ENCODE measurements around the gene TRDN.

Gene TRDN

DNA sequence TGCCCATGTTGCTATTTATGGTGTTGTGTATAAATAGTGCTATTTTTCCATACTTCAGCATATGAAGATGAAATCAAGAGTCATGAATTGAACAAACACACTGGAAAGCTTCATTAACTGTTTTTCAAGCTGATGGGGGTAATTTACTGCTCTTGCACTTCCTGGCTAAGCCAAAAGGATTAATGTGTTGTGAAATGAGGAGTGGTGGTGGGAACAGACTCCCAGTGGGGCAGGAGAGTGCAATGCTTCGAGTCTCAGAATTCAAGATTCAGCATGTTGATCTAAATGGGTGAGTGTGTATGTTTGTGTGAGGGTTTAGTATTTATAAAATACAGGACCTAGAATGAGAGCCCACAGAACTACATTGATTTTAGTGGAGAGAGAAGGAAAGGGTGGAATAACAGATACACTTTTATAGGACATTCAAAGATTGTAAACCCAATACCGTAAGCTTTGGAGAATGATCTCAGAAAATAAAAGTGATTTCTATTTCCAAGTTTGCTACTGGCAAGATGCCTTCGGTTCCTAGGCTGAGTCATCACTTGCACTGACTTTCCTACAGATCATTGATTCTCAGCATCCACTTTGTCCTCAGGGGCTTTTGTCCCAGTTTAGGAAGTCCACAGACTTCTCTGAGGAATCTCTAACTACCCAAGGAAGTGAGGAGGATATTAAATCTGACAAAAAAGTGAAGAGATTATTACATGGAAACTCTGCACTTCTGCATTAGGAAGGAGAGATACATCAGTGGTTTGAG is 303.6 kb downstream of the TRDN start:
- no peak overlapping the region for H3K4me3 ChIP-seq (ENCODE audit: low read length)
- no peaks in the 10 kb centered on the region for H3K4me1 ChIP-seq (ENCODE audit: control insufficient read depth, low read length)
- H4K20me1 ChIP-seq (ENCODE audit: control insufficient read depth, insufficient read depth, low read depth, low read length) = no peaks in the 10 kb centered on the region
- no peaks in the 10 kb centered on the region for H3K79me2 ChIP-seq (ENCODE audit: control insufficient read depth, low read length)
- H3K27me3 ChIP-seq (ENCODE audit: control insufficient read depth, low read length) = no peaks in the 10 kb centered on the region
- no peaks in the 10 kb centered on the region for H3K9me3 ChIP-seq (ENCODE audit: control insufficient read depth, insufficient read depth, low read length)
- TF ChIP-seq, protein P1, sequence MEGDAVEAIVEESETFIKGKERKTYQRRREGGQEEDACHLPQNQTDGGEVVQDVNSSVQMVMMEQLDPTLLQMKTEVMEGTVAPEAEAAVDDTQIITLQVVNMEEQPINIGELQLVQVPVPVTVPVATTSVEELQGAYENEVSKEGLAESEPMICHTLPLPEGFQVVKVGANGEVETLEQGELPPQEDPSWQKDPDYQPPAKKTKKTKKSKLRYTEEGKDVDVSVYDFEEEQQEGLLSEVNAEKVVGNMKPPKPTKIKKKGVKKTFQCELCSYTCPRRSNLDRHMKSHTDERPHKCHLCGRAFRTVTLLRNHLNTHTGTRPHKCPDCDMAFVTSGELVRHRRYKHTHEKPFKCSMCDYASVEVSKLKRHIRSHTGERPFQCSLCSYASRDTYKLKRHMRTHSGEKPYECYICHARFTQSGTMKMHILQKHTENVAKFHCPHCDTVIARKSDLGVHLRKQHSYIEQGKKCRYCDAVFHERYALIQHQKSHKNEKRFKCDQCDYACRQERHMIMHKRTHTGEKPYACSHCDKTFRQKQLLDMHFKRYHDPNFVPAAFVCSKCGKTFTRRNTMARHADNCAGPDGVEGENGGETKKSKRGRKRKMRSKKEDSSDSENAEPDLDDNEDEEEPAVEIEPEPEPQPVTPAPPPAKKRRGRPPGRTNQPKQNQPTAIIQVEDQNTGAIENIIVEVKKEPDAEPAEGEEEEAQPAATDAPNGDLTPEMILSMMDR (IDR thresholded peaks at IDR 0.05; ENCODE audit: low read depth, low read length, poor library complexity, severe bottlenecking) = no peak
- no peak for TF ChIP-seq EZH2phosphoT487 (IDR thresholded peaks at IDR 0.05; ENCODE audit: borderline replicate concordance, low read length)
- H3K27ac ChIP-seq (ENCODE audit: low read depth, low read length) = no peak overlapping the region
- no peak overlapping the region for H3K4me2 ChIP-seq (ENCODE audit: low read length)
- no peaks in the 10 kb centered on the region for H3K36me3 ChIP-seq (ENCODE audit: control insufficient read depth, low read length)
- no peaks in the 10 kb centered on the region for H3K9me2 ChIP-seq (replicated peaks; ENCODE audit: control insufficient read depth, low read length)
- H3F3A ChIP-seq (ENCODE audit: control insufficient read depth, insufficient read depth) = no peaks in the 10 kb centered on the region

DNA sequence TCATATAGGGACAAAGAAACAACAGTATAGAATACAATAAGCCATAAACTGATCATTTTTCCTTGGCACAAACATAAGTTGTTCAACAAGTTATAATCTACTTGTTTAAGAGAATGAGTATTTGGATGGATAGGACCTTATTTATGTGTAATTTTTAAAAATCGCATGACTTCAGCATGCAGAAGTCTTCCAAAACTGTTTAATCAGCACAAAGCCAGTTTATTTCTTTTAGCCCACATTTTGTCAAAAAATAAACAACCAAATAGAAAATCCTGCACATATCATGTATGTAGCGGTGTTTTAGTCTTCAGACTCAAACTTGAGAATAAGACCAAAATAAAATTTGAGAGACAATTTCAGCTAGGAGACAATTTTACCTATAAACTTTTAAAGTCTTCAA is 304.7 kb downstream of the TRDN start:
- Histone ChIP-seq H3K27ac (ENCODE audit: low read depth, low read length) (no peak overlapping the region), H3K27me3 (ENCODE audit: control insufficient read depth, low read length) (no peaks in the 10 kb centered on the region), H3F3A (ENCODE audit: control insufficient read depth, insufficient read depth) (no peaks in the 10 kb centered on the region), H3K9me3 (ENCODE audit: control insufficient read depth, insufficient read depth, low read length) (no peaks in the 10 kb centered on the region), H3K9me2 (replicated peaks; ENCODE audit: control insufficient read depth, low read length) (no peaks in the 10 kb centered on the region), H3K4me2 (ENCODE audit: low read length) (no peak overlapping the region), H3K79me2 (ENCODE audit: control insufficient read depth, low read length) (no peaks in the 10 kb centered on the region), H3K4me1 (ENCODE audit: control insufficient read depth, low read length) (no peaks in the 10 kb centered on the region), H4K20me1 (ENCODE audit: control insufficient read depth, insufficient read depth, low read depth, low read length) (no peaks in the 10 kb centered on the region), H3K36me3 (ENCODE audit: control insufficient read depth, low read length) (no peaks in the 10 kb centered on the region), H3K4me3 (ENCODE audit: low read length) (no peak overlapping the region)
- no peak for TF ChIP-seq EZH2phosphoT487 (IDR thresholded peaks at IDR 0.05; ENCODE audit: borderline replicate concordance, low read length)
- TF ChIP-seq, protein P1 (IDR thresholded peaks at IDR 0.05; ENCODE audit: low read depth, low read length, poor library complexity, severe bottlenecking) = no peak

DNA sequence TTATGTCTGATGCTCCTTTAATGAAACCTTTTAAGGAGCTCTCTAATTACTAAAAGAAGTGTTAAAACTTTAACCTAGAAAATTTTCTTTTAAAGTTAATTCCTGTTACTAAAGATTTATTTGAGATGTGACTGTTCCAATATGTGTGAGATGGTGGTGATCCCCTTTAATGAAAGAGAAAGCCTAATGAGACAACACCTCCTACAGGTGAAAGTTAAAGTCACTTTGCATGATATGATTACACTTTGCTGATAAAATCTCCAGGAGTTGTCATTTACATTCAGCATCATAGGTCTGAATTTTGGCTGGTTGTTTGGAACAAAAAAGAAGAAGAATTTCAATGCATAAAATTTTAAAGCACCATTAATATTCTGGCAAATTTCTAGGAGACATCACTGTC is 307.4 kb downstream of the TRDN start:
- H4K20me1 ChIP-seq (ENCODE audit: control insufficient read depth, insufficient read depth, low read depth, low read length) = no peaks in the 10 kb centered on the region
- H3K4me2 ChIP-seq (ENCODE audit: low read length) = no peak overlapping the region
- H3K36me3 ChIP-seq (ENCODE audit: control insufficient read depth, low read length) = no peaks in the 10 kb centered on the region
- H3K9me2 ChIP-seq (replicated peaks; ENCODE audit: control insufficient read depth, low read length) = no peaks in the 10 kb centered on the region
- H3K4me1 ChIP-seq (ENCODE audit: control insufficient read depth, low read length) = no peaks in the 10 kb centered on the region
- H3F3A ChIP-seq (ENCODE audit: control insufficient read depth, insufficient read depth) = no peaks in the 10 kb centered on the region
- TF ChIP-seq, protein P1 (IDR thresholded peaks at IDR 0.05; ENCODE audit: low read depth, low read length, poor library complexity, severe bottlenecking) = no peak
- no peak for TF ChIP-seq EZH2phosphoT487 (IDR thresholded peaks at IDR 0.05; ENCODE audit: borderline replicate concordance, low read length)
- no peak overlapping the region for H3K4me3 ChIP-seq (ENCODE audit: low read length)
- no peaks in the 10 kb centered on the region for H3K79me2 ChIP-seq (ENCODE audit: control insufficient read depth, low read length)
- H3K27me3 ChIP-seq (ENCODE audit: control insufficient read depth, low read length) = no peaks in the 10 kb centered on the region
- H3K9me3 ChIP-seq (ENCODE audit: control insufficient read depth, insufficient read depth, low read length) = no peaks in the 10 kb centered on the region
- no peak overlapping the region for H3K27ac ChIP-seq (ENCODE audit: low read depth, low read length)

Measured in DOHH2 (cell line).